ENCODE results near the gene ARL8A. TPM values are rescaled to one million over a fixed set of nuclear protein-coding genes. Genes with fewer than 3 reads are reported as not detected.
"Not testable (repeated sequence)": the region's sequence is repeated elsewhere in the genome, so short reads cannot be mapped to it uniquely, and the experiment has no call there.

ARL8A gene
- total RNA-seq, 1 experiment from 2014 or later = 50.3 TPM

- DNase-seq; H3K4me3 ChIP-seq (ENCODE audit: insufficient read depth, low read depth, low read length); H3K27me3 ChIP-seq (ENCODE audit: control insufficient read depth, insufficient read depth, low read length); H3K36me3 ChIP-seq (replicated peaks; ENCODE audit: control insufficient read depth, insufficient read depth, low read length): not testable (repeated sequence)
These were observed 32.9 kb downstream of the ARL8A start for GRCh38 chr1:202111589-202111988.

- Histone ChIP-seq H3K27me3 (ENCODE audit: control insufficient read depth, insufficient read depth, low read length) (no peaks in the 10 kb centered on the region), H3K36me3 (replicated peaks; ENCODE audit: control insufficient read depth, insufficient read depth, low read length) (no peaks in the 10 kb centered on the region), H3K4me3 (ENCODE audit: insufficient read depth, low read depth, low read length) (no peak overlapping the region)
- DNase-seq = no peak
These were observed 33.6 kb downstream of the ARL8A start for GRCh38 chr1:202110977-202111376.

GRCh38 chr1:202107801-202108731 lies 36.5 kb downstream of the ARL8A start:
- no peaks in the 10 kb centered on the region for H3K27me3 ChIP-seq (ENCODE audit: control insufficient read depth, insufficient read depth, low read length)
- no peak overlapping the region for H3K4me3 ChIP-seq (ENCODE audit: insufficient read depth, low read depth, low read length)
- H3K36me3 ChIP-seq (replicated peaks; ENCODE audit: control insufficient read depth, insufficient read depth, low read length) = no peaks in the 10 kb centered on the region
- DNase-seq = peak; percentile 53

- Histone ChIP-seq H3K36me3 (replicated peaks; ENCODE audit: control insufficient read depth, insufficient read depth, low read length) (no peaks in the 10 kb centered on the region), H3K4me3 (ENCODE audit: insufficient read depth, low read depth, low read length) (no peak overlapping the region), H3K27me3 (ENCODE audit: control insufficient read depth, insufficient read depth, low read length) (no peaks in the 10 kb centered on the region)
- peak; percentile 70 for DNase-seq
These were observed 37.2 kb downstream of the ARL8A start for GRCh38 chr1:202107321-202107761.

GRCh38 chr1:202106340-202107254 lies 37.9 kb downstream of the ARL8A start:
- Histone ChIP-seq H3K27me3 (ENCODE audit: control insufficient read depth, insufficient read depth, low read length) (no peaks in the 10 kb centered on the region), H3K36me3 (replicated peaks; ENCODE audit: control insufficient read depth, insufficient read depth, low read length) (no peaks in the 10 kb centered on the region), H3K4me3 (ENCODE audit: insufficient read depth, low read depth, low read length) (no peak overlapping the region)
- DNase-seq = peak; percentile 49

GRCh38 chr1:202105571-202106339 lies 38.8 kb downstream of the ARL8A start:
- peak; percentile 90 for DNase-seq
- Histone ChIP-seq H3K4me3 (ENCODE audit: insufficient read depth, low read depth, low read length) (peak overlapping the region; percentile 9; the same call in 1 of the 2 replicates), H3K27me3 (ENCODE audit: control insufficient read depth, insufficient read depth, low read length) (no peaks in the 10 kb centered on the region), H3K36me3 (replicated peaks; ENCODE audit: control insufficient read depth, insufficient read depth, low read length) (no peaks in the 10 kb centered on the region)

GRCh38 chr1:202104073-202104472 lies 40.5 kb downstream of the ARL8A start:
- no peaks in the 10 kb centered on the region for H3K27me3 ChIP-seq (ENCODE audit: control insufficient read depth, insufficient read depth, low read length)
- H3K36me3 ChIP-seq (replicated peaks; ENCODE audit: control insufficient read depth, insufficient read depth, low read length) = no peaks in the 10 kb centered on the region
- DNase-seq = no peak
- H3K4me3 ChIP-seq (ENCODE audit: insufficient read depth, low read depth, low read length) = no peak overlapping the region

GRCh38 chr1:202101184-202101583 lies 43.4 kb downstream of the ARL8A start:
- no peak for DNase-seq
- H3K36me3 ChIP-seq (replicated peaks; ENCODE audit: control insufficient read depth, insufficient read depth, low read length) = no peaks in the 10 kb centered on the region
- no peaks in the 10 kb centered on the region for H3K27me3 ChIP-seq (ENCODE audit: control insufficient read depth, insufficient read depth, low read length)
- H3K4me3 ChIP-seq (ENCODE audit: insufficient read depth, low read depth, low read length) = no peak overlapping the region

GRCh38 chr1:202093858-202094257 lies 50.7 kb downstream of the ARL8A start:
- H3K36me3 ChIP-seq (replicated peaks; ENCODE audit: control insufficient read depth, insufficient read depth, low read length) = no peaks in the 10 kb centered on the region
- H3K27me3 ChIP-seq (ENCODE audit: control insufficient read depth, insufficient read depth, low read length) = no peaks in the 10 kb centered on the region

GRCh38 chr1:202090994-202091393 lies 53.5 kb downstream of the ARL8A start:
- H3K27me3 ChIP-seq (ENCODE audit: control insufficient read depth, insufficient read depth, low read length) = no peaks in the 10 kb centered on the region
- no peak overlapping the region for H3K4me3 ChIP-seq (ENCODE audit: insufficient read depth, low read depth, low read length)
- DNase-seq = peak; percentile 68
- no peaks in the 10 kb centered on the region for H3K36me3 ChIP-seq (replicated peaks; ENCODE audit: control insufficient read depth, insufficient read depth, low read length)

More at GRCh38 chr1:202093858-202094257, 50.7 kb downstream of the ARL8A start:
- DNase-seq = no peak
- no peak overlapping the region for H3K4me3 ChIP-seq (ENCODE audit: insufficient read depth, low read depth, low read length)

- no peak overlapping the region for H3K4me3 ChIP-seq (ENCODE audit: insufficient read depth, low read depth, low read length)
- DNase-seq = peak; percentile 23
- no peaks in the 10 kb centered on the region for H3K27me3 ChIP-seq (ENCODE audit: control insufficient read depth, insufficient read depth, low read length)
- H3K36me3 ChIP-seq (replicated peaks; ENCODE audit: control insufficient read depth, insufficient read depth, low read length) = no peaks in the 10 kb centered on the region
These were observed 56.3 kb downstream of the ARL8A start for GRCh38 chr1:202088206-202088605.

- Histone ChIP-seq H3K27me3 (ENCODE audit: control insufficient read depth, insufficient read depth, low read length) (no peaks in the 10 kb centered on the region), H3K4me3 (ENCODE audit: insufficient read depth, low read depth, low read length) (no peak overlapping the region), H3K36me3 (replicated peaks; ENCODE audit: control insufficient read depth, insufficient read depth, low read length) (no peaks in the 10 kb centered on the region)
- DNase-seq = peak; percentile 64
These were observed 57.8 kb downstream of the ARL8A start for GRCh38 chr1:202086579-202087350.

GRCh38 chr1:202085682-202086373 lies 58.7 kb downstream of the ARL8A start:
- no peaks in the 10 kb centered on the region for H3K36me3 ChIP-seq (replicated peaks; ENCODE audit: control insufficient read depth, insufficient read depth, low read length)
- no peaks in the 10 kb centered on the region for H3K27me3 ChIP-seq (ENCODE audit: control insufficient read depth, insufficient read depth, low read length)
- peak; percentile 72 for DNase-seq
- no peak overlapping the region for H3K4me3 ChIP-seq (ENCODE audit: insufficient read depth, low read depth, low read length)

Measured in H7 (cell line).